GM23248 (cell line): ENCODE data around the gene CHRND.

Experiments used
- EZH2 ChIP-seq: fragments of 200-600 bp; sonication (generic); IDR thresholded peaks from 2 replicates; pipeline ENCODE4 v1.6.1; 2018; ENCODE audit warnings: antibody characterized with exemption, mild to moderate bottlenecking; ENCODE audit not compliant: insufficient read depth, poor library complexity, severe bottlenecking
- EZH2phosphoT487 ChIP-seq: fragments of 200-600 bp; sonication (generic); IDR thresholded peaks from 2 replicates; pipeline ENCODE4 v1.6.1; 2018; ENCODE audit warnings: antibody characterized with exemption, moderate library complexity, mild to moderate bottlenecking, low read depth; ENCODE audit not compliant: insufficient read depth

DNA sequence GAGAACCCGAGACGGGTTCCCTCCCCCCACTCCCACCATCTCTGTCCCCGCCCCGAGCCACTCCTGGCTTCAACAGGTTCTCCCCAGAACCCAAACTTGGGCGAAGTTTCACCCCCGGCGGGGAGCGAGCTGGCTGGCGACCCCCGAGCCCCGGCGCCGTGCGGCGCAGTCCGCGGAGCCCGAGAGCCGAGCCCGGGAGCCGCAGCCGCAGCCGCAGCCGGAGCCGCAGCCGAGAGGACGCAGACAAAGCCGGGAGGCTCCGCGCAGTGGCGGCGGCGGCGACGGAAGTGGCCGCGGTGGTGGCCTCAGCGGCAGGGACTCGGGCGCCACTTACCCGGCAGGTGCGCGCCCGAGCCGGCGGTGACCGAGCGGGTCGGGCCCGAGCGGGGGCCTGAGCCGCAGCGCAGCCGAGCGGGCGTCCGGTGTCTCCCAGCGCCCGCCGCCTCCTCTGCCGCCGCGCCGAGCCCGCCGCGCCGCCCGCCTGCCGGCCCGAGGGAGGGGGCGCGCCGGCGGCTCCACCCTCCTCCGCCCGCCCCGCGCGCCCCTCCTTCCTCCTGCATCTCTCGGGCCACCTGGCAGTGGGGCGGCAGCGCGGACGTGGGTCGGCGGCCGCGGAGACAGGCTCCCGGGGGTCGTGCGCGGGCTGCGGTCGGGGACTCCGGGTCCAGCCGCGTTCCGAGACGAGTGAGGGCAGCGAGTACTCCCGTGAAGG lies 38.4 kb upstream of the CHRND start, which contains the start of gene ECEL1:
- no peak for TF ChIP-seq EZH2
- no peak for TF ChIP-seq EZH2phosphoT487
